NCI-H460 (cell line): Measurements from ENCODE around the gene NR3C2. TPM values are rescaled to one million over a fixed set of nuclear protein-coding genes. Genes with fewer than 3 reads are reported as not detected.
"Not testable (repeated sequence)": the region's sequence is repeated elsewhere in the genome, so short reads cannot be mapped to it uniquely, and the experiment has no call there.

Experiments used
- DNase-seq: peaks from one replicate; pipeline ENCODE4 v3.0.0-alpha.2; 2016; ENCODE audit warnings: low read depth; ENCODE audit errors: extremely low read depth
- total RNA-seq: library from RNA; depleted of rRNA; stranded (reverse); fragments of >200 nt; shearing (Covaris generic); gene quantifications from 2 replicates; pipeline ENCODE4 v1.2.3, GENCODE V29; 2014

Gene NR3C2
- total RNA-seq, 1 experiment from 2014 or later, result 0.15 TPM

DNA sequence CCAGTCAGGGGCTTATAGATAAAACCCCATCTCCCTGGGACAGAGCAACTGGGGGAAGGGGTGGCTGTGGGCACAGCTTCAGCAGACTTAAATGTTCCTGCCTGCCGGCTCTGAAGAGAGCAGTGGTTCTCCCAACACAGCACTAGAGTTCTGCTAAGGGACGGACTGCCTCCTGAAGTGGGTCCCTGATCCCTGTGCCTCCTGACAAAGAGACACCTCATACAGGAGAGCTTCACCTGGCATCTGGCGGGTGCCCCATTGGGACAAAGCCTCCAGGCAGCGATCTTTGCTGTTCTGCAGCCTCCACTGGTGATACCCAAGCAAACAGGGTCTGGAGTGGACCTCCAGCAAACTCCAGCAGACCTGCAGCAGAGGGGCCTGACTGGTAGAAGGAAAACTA lies 359.1 kb downstream of the NR3C2 start:
- DNase-seq, result not testable (repeated sequence)

- no peak for DNase-seq
These were observed 360.5 kb downstream of the NR3C2 start for GRCh38 chr4:148081745-148082144.

- DNase-seq, result no peak
These were observed 360.9 kb downstream of the NR3C2 start for GRCh38 chr4:148081267-148081666.

DNA sequence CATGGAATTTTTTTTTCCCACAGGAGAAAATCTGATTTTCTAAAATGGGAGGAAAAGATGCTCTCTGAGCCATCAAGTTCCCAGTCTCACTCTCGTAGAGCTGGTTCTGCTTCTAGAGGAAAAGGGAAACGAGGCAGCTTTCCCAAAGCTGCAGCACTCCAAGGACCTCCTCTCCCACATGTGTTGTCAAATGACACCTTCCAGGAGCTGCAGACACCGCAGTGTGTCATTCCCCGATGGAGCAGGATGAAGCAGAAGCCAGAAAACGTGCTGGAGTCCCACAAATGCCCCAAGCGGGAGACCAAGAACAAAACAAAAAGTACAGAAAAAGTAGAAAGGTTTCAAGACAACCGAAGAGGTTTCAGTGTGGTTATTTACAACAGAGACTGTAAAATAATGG lies 362.3 kb downstream of the NR3C2 start:
- no peak for DNase-seq

DNA sequence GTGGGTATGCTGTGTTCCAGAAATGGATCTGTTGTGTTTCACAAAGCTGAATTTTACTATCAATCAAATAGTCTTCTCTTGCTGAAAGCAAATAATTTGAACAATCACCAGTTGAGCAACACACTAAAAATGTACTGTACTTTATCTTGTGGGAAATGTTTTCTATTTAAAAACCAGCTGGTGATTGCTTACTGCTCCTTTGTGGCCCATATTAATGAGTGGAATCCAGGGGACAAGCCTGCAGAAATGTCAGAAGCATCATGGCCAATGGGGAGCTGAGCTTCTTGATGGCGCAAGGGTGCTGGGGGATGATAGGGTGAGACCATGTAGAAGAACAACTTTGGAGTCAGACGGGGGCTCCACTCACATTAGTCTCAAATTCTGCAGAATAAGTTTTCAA lies 364.2 kb downstream of the NR3C2 start:
- no peak for DNase-seq

DNA sequence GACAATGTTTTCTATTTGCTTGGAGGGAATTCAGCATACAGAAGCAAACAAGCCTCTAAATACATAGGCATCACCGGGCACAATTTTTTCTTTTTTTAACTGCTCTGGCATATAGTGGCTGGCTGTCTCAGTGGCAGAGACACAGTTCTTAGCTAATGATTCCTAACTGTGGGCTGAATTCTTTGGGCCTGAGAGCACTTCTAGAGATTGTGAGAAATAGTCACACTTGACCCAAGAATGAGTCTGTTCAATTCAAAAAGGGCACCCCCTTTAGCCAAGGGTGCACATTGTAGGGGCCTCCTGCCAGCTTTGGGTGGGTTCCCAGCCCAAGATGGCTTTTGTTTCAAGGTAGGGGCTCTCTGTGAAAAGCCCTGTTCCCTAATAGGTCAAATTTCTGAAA lies 364.6 kb downstream of the NR3C2 start:
- no peak for DNase-seq

- no peak for DNase-seq
These were observed 365.2 kb downstream of the NR3C2 start for GRCh38 chr4:148076964-148077363.

- DNase-seq, result no peak
These were observed 366.8 kb downstream of the NR3C2 start for GRCh38 chr4:148075438-148075837.

- no peak for DNase-seq
These were observed 367.8 kb downstream of the NR3C2 start for GRCh38 chr4:148074462-148074861.

DNA sequence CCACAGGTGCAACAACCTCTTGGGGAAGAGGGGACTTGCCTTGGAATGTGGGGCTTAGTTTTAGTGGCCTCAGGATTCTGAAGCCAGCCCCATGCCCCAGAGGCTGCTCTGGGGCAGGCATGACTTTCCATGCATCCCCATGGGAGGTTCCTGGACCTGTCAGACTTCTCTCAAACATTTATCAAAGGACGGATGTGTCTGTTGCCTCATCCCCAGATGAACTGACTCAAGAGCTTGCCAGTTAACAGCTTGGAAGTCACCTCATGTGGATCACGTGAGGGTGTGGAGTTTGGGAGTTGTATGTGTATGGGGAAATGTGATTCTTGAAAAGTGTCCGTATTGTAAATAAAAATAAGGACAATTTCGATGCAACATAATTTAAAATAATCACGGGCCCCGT lies 368.9 kb downstream of the NR3C2 start:
- no peak for DNase-seq

GRCh38 chr4:148072789-148073188 lies 369.4 kb downstream of the NR3C2 start:
- no peak for DNase-seq

- DNase-seq, result no peak
These were observed 371.2 kb downstream of the NR3C2 start for GRCh38 chr4:148071009-148071408.

- DNase-seq, result no peak
These were observed 372.4 kb downstream of the NR3C2 start for GRCh38 chr4:148069895-148070178.

GRCh38 chr4:148069086-148069894 lies 372.9 kb downstream of the NR3C2 start:
- DNase-seq, result no peak

- DNase-seq, result no peak
These were observed 373.9 kb downstream of the NR3C2 start for GRCh38 chr4:148068065-148068911.

DNA sequence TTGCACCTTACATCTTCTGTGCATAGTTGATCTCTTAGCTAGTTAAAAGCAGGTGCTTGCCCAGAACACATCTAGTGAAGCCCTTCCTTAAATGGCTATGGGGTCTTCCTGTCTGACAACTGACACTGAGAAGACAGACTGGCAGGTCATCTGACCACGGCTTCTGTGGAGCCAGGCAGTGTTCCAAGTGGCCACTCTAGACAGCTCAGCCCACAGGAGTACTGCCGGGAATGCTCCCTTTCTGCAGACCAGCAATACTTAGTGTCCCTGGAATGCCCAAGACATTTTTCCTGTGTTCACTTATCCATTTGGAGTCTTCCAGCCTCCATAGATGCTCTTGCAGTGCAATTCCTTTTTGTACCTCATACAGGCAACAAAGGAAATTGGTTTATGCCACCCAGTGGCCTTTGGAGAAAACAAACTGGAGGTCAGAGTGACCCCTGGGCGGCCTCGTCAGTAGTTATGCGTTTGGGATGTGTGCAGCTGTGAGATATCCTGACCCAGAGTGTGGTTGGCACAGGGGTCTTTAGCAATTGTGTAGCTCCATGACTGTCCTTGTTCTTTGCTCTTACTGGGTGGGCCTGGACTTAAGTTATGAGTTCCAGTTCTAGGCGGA lies 374.8 kb downstream of the NR3C2 start:
- DNase-seq, result no peak

DNA sequence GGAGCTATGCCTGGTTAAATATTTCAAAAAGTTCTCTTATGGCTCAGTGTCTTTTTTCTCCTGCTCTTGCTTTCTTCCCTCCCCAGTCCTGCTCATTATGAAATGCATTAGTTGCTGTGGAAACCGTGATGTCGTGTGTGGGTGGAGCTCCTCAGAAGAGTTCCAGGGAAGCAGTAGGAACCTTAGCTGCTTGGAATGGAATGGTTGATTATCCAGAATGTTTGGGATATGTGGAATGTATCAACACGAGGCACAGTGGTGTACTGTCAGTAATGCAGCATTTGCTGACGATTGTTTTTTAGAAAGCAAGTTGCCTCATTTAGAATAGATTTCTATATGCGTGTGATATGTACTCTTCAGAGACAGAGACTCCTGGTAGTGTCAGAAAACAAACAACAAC lies 377.1 kb downstream of the NR3C2 start:
- no peak for DNase-seq

GRCh38 chr4:148064451-148064850 lies 377.8 kb downstream of the NR3C2 start:
- DNase-seq, result no peak

GRCh38 chr4:148062301-148062950 lies 379.8 kb downstream of the NR3C2 start:
- DNase-seq, result no peak

GRCh38 chr4:148061795-148062194 lies 380.4 kb downstream of the NR3C2 start:
- no peak for DNase-seq

- no peak for DNase-seq
These were observed 381.1 kb downstream of the NR3C2 start for GRCh38 chr4:148061141-148061481.
